ENCODE results near the gene ATF3. TPM values are rescaled to one million over a fixed set of nuclear protein-coding genes. Genes with fewer than 3 reads are reported as not detected.
A peak's percentile ranks its signal among the peaks of the same experiment; 100 is the strongest.

Gene ATF3
- total RNA-seq, 1 donor from 2014 or later, result 28.9 TPM

DNA sequence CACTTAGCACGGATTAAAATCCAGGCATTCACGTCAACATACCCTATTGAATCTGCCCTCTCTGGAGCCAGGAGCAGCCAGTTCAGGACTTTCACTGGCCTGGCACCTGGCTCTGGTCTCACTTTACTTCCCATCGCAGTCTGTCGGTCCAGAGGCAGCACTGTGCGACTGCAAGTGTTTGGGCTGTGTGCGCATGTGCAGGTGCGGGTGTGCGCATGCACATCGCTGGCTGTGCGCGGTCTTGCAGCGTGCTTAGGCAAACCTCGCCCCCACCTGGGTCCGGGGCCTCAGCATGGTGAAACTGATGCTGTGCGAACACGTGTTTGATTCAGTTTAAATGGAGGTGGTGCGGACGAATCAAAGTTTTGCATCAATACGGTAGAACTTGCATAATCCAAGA lies 38.0 kb downstream of the ATF3 start:
- peak; percentile 53 for ATAC-seq
- TF ChIP-seq, protein P1, sequence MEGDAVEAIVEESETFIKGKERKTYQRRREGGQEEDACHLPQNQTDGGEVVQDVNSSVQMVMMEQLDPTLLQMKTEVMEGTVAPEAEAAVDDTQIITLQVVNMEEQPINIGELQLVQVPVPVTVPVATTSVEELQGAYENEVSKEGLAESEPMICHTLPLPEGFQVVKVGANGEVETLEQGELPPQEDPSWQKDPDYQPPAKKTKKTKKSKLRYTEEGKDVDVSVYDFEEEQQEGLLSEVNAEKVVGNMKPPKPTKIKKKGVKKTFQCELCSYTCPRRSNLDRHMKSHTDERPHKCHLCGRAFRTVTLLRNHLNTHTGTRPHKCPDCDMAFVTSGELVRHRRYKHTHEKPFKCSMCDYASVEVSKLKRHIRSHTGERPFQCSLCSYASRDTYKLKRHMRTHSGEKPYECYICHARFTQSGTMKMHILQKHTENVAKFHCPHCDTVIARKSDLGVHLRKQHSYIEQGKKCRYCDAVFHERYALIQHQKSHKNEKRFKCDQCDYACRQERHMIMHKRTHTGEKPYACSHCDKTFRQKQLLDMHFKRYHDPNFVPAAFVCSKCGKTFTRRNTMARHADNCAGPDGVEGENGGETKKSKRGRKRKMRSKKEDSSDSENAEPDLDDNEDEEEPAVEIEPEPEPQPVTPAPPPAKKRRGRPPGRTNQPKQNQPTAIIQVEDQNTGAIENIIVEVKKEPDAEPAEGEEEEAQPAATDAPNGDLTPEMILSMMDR (IDR thresholded peaks at IDR 0.05), result no peak
- no peaks in the 10 kb centered on the region for H3K4me1 ChIP-seq
- intact Hi-C loops (cut with DNase I), result no loop called here
- DNase-seq, result no peak
- H3K36me3 ChIP-seq, result no peaks in the 10 kb centered on the region
- no peak overlapping the region for H3K27ac ChIP-seq
- H3K9me3 ChIP-seq, result no peaks in the 10 kb centered on the region
- no peak overlapping the region for H3K4me3 ChIP-seq
- H3K27me3 ChIP-seq, result no peaks in the 10 kb centered on the region

DNA sequence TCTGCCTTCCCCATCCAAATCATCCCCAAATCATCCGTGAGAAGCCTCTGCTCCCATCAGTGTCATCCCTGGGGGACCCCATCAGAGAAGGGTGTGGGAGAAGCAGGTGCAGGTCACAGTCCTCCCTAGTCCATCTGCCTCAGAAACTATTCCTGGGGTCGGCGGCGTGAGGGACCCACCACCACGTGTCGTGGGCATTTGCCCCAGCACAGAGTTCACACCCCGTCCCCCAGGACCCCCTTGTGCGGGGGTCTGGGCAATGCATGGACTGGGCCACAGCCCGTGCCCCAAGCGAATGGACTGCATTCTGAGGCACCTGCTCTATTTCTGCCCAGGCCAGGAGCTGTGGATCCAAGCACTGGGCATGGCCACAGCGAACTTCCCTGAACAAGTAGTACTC lies 38.4 kb downstream of the ATF3 start:
- no peak for DNase-seq
- TF ChIP-seq, protein P1 (IDR thresholded peaks at IDR 0.05), result no peak
- Histone ChIP-seq H3K4me1 (no peaks in the 10 kb centered on the region), H3K27ac (no peak overlapping the region), H3K4me3 (no peak overlapping the region), H3K9me3 (no peaks in the 10 kb centered on the region), H3K36me3 (no peaks in the 10 kb centered on the region), H3K27me3 (no peaks in the 10 kb centered on the region)
- no peak for ATAC-seq
- intact Hi-C loops (cut with DNase I), result no loop called here

DNA sequence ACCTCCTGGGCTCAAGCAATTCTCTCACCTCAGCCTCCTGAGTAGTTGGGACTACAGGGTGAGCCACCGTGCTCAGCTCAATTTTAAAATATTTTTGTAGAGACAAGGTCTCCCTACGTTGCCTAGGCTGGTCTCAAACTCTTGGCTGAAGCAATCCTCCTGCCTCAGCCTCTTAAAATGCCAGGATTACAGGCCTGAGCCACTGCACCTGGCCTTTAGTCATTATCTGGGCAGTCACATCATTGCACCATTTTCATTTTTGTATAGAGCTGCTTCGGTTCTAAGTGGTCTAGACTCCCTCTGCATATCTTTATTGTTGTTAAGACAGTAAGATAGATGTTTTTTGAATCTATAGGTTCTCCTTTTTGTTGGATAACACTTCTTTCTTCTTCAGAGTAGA lies 39.9 kb downstream of the ATF3 start:
- Histone ChIP-seq H3K27ac (no peak overlapping the region), H3K36me3 (no peaks in the 10 kb centered on the region), H3K9me3 (no peaks in the 10 kb centered on the region), H3K4me1 (no peaks in the 10 kb centered on the region), H3K27me3 (no peaks in the 10 kb centered on the region), H3K4me3 (no peak overlapping the region)
- DNase-seq (no peak), ATAC-seq (no peak)
- TF ChIP-seq, protein P1 (IDR thresholded peaks at IDR 0.05), result no peak
- intact Hi-C loops (cut with DNase I), result no loop called here

DNA sequence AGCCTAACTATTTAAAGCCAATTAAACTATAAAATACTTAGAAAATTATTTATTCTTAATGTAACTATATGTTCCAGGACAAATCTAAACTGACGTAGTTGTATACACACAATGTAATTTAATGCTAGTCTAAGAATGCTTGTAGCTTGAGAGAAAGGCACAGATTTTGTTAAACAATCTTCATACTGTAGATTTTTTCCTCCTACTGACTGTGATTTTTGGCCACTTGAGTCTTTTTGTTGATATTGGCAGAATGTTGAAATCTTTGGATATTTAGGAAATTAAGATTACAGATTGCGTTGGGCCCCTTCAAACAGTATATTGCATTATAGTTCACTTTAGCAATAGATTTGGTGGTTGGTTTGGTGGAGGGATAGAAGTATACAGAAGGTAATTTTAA lies 40.5 kb downstream of the ATF3 start:
- Histone ChIP-seq H3K4me3 (no peak overlapping the region), H3K27ac (no peak overlapping the region), H3K4me1 (no peaks in the 10 kb centered on the region), H3K36me3 (no peaks in the 10 kb centered on the region), H3K27me3 (no peaks in the 10 kb centered on the region), H3K9me3 (no peaks in the 10 kb centered on the region)
- ATAC-seq, result no peak
- TF ChIP-seq, protein P1 (IDR thresholded peaks at IDR 0.05), result no peak
- DNase-seq, result no peak
- intact Hi-C loops (cut with DNase I), result no loop called here

DNA sequence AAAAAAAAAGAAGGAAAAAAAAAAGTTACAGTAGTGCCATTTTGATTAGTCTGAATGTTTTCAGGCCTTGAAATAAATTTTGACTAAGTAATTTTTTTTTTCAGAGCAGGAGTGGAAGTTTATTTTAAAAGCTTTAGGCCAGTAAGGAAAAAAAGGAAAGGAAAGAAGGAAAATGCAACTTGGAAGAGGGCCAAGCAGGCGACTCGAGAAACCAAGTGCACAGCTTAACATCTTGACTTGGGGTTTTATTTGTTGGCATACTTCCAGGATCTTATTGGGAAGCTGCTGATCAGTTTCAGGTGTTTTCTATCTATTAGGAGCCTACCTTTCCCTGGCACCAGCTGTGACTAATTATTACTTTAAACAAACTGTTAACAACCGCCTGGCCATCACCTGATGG lies 41.7 kb downstream of the ATF3 start:
- DNase-seq (no peak), ATAC-seq (no peak)
- no peaks in the 10 kb centered on the region for H3K36me3 ChIP-seq
- no peak overlapping the region for H3K27ac ChIP-seq
- TF ChIP-seq, protein P1 (IDR thresholded peaks at IDR 0.05), result no peak
- intact Hi-C loops (cut with DNase I), result no loop called here
- no peaks in the 10 kb centered on the region for H3K27me3 ChIP-seq
- H3K4me3 ChIP-seq, result no peak overlapping the region
- H3K4me1 ChIP-seq, result no peaks in the 10 kb centered on the region
- H3K9me3 ChIP-seq, result no peaks in the 10 kb centered on the region

DNA sequence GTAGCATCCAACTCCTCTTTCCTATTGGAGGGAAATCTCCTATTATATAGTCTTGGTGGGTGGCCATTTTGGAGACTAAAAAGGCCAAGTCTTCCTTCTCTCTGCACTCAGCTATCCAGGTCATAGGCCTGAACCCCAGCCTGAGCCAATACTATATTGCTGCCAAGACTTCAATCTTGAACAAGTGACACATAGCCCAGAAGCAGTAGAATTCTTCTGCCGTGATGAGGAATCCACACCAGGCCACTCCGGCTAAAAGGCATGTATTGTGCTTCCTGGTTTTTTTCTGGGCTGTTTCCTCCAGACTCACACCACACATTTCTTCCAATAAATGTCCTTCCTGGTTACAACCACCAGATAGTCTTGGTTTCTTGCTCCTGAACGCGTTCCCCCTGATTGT lies 43.0 kb downstream of the ATF3 start:
- ATAC-seq (no peak), DNase-seq (no peak)
- H3K27me3 ChIP-seq, result no peaks in the 10 kb centered on the region
- no peaks in the 10 kb centered on the region for H3K36me3 ChIP-seq
- H3K4me1 ChIP-seq, result no peaks in the 10 kb centered on the region
- intact Hi-C loops (cut with DNase I), result no loop called here
- H3K9me3 ChIP-seq, result no peaks in the 10 kb centered on the region
- H3K27ac ChIP-seq, result no peak overlapping the region
- H3K4me3 ChIP-seq, result no peak overlapping the region
- TF ChIP-seq, protein P1 (IDR thresholded peaks at IDR 0.05), result no peak
